Measurements from ENCODE around the gene PRB2.
"Not testable (repeated sequence)": the region's sequence is repeated elsewhere in the genome, so short reads cannot be mapped to it uniquely, and the experiment has no call there.

DNA sequence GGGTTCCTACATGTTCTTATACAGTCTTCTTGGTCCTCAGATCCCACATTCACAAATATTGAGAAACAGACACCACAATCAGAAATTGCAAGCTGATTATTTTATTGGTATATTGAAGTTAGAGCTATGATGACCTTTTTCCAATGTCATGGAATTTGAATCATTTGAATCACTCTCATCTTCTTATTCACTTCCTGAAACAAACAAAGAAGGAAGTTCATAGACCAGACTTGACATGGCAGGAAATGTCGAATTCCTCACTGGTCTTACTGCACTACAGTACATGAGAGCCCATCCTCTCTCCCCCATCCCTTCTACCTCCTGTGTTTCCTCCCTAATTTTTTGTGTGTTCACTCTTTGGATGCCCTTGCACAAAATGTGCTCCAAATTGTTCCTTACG, 43.6 kb downstream of the PRB2 start:
- TF ChIP-seq EZH2 (IDR thresholded peaks at IDR 0.05; ENCODE audit: borderline replicate concordance, low read length) = not testable (repeated sequence)
- TF ChIP-seq, protein P1, sequence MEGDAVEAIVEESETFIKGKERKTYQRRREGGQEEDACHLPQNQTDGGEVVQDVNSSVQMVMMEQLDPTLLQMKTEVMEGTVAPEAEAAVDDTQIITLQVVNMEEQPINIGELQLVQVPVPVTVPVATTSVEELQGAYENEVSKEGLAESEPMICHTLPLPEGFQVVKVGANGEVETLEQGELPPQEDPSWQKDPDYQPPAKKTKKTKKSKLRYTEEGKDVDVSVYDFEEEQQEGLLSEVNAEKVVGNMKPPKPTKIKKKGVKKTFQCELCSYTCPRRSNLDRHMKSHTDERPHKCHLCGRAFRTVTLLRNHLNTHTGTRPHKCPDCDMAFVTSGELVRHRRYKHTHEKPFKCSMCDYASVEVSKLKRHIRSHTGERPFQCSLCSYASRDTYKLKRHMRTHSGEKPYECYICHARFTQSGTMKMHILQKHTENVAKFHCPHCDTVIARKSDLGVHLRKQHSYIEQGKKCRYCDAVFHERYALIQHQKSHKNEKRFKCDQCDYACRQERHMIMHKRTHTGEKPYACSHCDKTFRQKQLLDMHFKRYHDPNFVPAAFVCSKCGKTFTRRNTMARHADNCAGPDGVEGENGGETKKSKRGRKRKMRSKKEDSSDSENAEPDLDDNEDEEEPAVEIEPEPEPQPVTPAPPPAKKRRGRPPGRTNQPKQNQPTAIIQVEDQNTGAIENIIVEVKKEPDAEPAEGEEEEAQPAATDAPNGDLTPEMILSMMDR (IDR thresholded peaks at IDR 0.05; ENCODE audit: low read length) = not testable (repeated sequence)

Data from OCI-LY1 (cell line).